ENCODE results near the gene ZNF226.

GRCh38 chr19:44164327-44164672 lies 600 bp upstream of the ZNF226 start:
- TF ChIP-seq CTCF (conservative IDR thresholded peaks at IDR 0.05) (no peak), ZFX (IDR thresholded peaks at IDR 0.05) (no peak)
